Stomach smooth muscle (tissue), 2 donors: ENCODE data around the gene NAV3.
"Not testable (repeated sequence)": the region's sequence is repeated elsewhere in the genome, so short reads cannot be mapped to it uniquely, and the experiment has no call there.

Experiments
- H3K27ac ChIP-seq: one replicate; pipeline ENCODE4 v1.7.0; 2013; ENCODE audit warnings: mild to moderate bottlenecking, low read length, inconsistent platforms
- H3K27me3 ChIP-seq, 2 donors: one replicate each; pipeline ENCODE4 v1.7.0; 2013; ENCODE audit warnings: low read length in 2 of 2; ENCODE audit not compliant: insufficient read depth in 2 of 2, control insufficient read depth in 1 of 2
- H3K36me3 ChIP-seq, 2 donors: one replicate each; pipeline ENCODE4 v1.7.0; 2013; ENCODE audit warnings: low read length in 2 of 2; ENCODE audit not compliant: control insufficient read depth in 2 of 2, insufficient read depth in 2 of 2
- H3K4me1 ChIP-seq: one replicate; pipeline ENCODE4 v1.7.0; 2013; ENCODE audit warnings: low read length; ENCODE audit not compliant: control insufficient read depth, insufficient read depth
- H3K4me3 ChIP-seq, 2 donors: one replicate each; pipeline ENCODE4 v1.7.0; 2013; ENCODE audit warnings: low read length in 2 of 2
- H3K9ac ChIP-seq, 2 donors: one replicate each; pipeline ENCODE4 v1.7.0; 2013; ENCODE audit warnings: low read length in 2 of 2, mild to moderate bottlenecking in 1 of 2
- H3K9me3 ChIP-seq, 2 donors: one replicate each; pipeline ENCODE4 v1.7.0; 2013; ENCODE audit warnings: low read length in 2 of 2; ENCODE audit not compliant: control insufficient read depth in 2 of 2
- donor health status: healthy.
- donor health status: Pancreatic carcinoma.

The NAV3 gene

DNA sequence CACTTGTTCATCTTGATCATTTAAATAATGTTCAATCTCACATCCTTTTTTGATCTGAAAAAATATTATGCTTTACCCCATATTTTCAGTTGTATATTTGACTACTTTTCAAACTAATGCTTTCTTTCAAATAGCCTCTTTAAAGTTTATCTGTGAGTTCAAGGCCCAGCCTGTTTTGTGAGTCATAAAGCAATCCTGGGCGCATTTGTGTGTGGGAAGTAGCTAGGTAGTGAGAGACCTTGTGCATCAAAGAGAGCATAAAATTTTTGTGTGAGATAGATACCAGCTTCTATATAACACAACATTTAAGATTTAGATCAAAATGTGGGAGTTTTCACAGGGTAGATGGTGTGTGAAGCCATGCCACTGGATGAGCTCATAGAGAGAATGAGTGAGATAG lies 405.6 kb downstream of the NAV3 start:
- Histone ChIP-seq H3K9me3 (no peaks in the 10 kb centered on the region), H3K27ac (no peak overlapping the region), H3K9ac (no peak overlapping the region), H3K36me3 (no peaks in the 10 kb centered on the region), H3K27me3 (no peaks in the 10 kb centered on the region), H3K4me1 (no peaks in the 10 kb centered on the region), H3K4me3 (no peak overlapping the region)

DNA sequence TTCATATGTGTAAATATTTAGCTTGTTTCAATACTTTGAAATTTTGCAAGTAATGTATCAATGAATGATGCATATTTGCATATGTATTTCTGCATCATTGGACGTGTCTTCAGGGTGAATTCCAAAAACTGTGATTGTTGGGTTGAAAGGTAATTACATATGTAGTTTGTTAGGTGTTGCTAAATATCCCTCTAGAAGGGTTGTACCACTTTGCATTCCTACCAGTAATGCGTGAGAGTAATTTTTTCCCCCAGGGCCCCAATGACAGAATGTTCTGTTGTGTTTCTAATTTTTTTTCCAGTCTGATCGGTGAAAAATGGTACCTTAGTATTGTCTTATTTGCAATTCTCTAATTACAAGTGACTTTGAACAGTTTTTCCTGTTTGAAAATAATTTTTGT lies 408.9 kb downstream of the NAV3 start:
- H3K27ac ChIP-seq, result no peak overlapping the region
- no peak overlapping the region for H3K9ac ChIP-seq
- H3K4me1 ChIP-seq, result no peaks in the 10 kb centered on the region
- H3K9me3 ChIP-seq, result no peaks in the 10 kb centered on the region
- H3K27me3 ChIP-seq, result no peaks in the 10 kb centered on the region
- H3K4me3 ChIP-seq, result no peak overlapping the region
- no peaks in the 10 kb centered on the region for H3K36me3 ChIP-seq

DNA sequence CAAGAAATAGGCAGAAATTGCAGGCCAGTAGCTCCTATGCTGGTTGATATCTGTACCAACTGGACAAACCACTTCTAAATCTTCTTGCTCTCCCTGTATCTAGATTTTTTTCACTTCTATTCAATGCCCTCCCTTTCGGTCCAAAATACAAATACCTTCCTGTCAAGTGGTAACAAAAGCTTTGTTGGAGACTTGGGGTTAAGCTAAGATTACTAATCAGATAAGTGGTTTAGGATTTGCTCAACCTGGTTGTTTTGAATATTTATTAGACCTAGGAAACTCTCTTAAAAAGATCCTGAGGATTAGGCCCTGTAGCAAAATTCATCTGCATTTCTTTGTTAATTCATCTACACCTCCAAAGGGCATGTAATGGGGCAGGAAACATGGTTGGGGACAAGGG lies 410.1 kb downstream of the NAV3 start:
- Histone ChIP-seq H3K27ac (no peak overlapping the region), H3K4me1 (no peaks in the 10 kb centered on the region), H3K36me3 (no peaks in the 10 kb centered on the region), H3K4me3 (no peak overlapping the region), H3K27me3 (no peaks in the 10 kb centered on the region), H3K9me3 (no peaks in the 10 kb centered on the region), H3K9ac (no peak overlapping the region)

DNA sequence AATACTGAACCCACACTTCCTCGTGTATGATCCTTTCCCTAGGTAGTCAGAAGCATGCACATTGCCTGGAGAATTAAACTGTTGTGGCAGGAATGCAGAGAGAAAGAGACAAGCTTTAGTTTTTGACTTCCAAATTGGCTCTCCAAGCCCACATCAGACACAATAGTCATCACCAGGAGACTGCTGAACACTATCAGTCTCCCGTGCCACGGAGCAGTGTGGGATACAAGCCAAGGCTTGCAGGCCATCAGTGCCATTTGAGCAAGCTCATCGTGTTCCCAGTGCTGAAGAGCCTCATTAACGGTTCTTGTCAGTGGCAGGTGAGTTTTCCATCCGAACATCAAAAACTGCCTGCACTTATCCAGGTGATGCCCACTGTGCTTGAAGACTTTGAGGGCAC lies 410.8 kb downstream of the NAV3 start:
- Histone ChIP-seq H3K27me3 (no peaks in the 10 kb centered on the region), H3K4me3 (no peak overlapping the region), H3K27ac (no peak overlapping the region), H3K36me3 (no peaks in the 10 kb centered on the region), H3K9ac (no peak overlapping the region), H3K9me3 (no peaks in the 10 kb centered on the region), H3K4me1 (no peaks in the 10 kb centered on the region)

DNA sequence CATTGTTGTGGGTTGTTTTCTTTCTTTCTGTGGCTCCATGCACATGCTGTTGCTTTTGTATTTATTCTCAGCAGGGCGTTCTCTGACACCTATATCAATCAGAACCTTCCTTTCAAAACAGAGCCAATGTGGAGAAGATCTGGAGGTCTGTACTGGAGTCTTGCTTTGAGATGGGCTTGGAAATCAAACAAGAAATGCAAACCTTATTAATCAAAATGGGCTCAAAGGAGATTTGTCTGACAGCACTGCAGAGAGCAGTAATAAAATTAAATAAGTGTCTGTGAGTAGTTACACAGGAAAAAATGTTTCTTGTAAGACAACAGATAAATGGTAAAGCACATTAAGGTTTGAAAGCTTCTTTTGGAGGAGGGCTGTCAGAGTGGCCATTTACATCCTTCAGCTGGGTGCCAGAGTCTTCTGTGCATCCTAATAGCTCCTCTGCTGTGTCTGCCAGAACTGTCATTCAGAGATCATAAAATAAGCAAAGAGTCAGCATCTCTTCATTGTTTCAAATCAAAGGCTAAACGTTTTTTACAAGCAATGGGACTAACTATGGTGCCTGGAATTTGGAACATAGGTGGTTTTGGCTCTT lies 414.3 kb downstream of the NAV3 start:
- Histone ChIP-seq H3K27me3 (no peaks in the 10 kb centered on the region), H3K9me3 (no peaks in the 10 kb centered on the region), H3K27ac (no peak overlapping the region), H3K9ac (no peak overlapping the region), H3K36me3 (no peaks in the 10 kb centered on the region), H3K4me3 (no peak overlapping the region), H3K4me1 (no peaks in the 10 kb centered on the region)

DNA sequence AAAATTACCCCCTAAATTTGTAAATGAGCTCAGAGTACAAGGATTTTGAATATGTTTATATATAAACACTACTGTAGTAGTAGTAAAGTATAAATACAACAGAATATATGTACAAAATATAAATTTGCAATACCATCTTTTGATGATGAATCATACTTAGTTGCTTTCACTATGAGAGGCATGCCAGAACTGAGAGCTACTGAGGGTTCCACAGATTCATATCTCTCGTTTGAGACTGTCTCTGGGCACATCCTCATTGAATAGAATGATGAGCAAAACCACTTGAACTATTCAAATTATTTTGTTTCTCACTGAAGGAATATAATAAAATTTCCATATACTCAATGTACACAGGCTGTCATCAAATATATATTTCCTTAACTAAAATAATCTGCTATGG lies 417.6 kb downstream of the NAV3 start:
- H3K9me3 ChIP-seq, result no peaks in the 10 kb centered on the region
- no peaks in the 10 kb centered on the region for H3K36me3 ChIP-seq
- H3K27ac ChIP-seq, result no peak overlapping the region
- H3K9ac ChIP-seq, result no peak overlapping the region
- H3K4me3 ChIP-seq, result no peak overlapping the region
- no peaks in the 10 kb centered on the region for H3K4me1 ChIP-seq
- no peaks in the 10 kb centered on the region for H3K27me3 ChIP-seq

DNA sequence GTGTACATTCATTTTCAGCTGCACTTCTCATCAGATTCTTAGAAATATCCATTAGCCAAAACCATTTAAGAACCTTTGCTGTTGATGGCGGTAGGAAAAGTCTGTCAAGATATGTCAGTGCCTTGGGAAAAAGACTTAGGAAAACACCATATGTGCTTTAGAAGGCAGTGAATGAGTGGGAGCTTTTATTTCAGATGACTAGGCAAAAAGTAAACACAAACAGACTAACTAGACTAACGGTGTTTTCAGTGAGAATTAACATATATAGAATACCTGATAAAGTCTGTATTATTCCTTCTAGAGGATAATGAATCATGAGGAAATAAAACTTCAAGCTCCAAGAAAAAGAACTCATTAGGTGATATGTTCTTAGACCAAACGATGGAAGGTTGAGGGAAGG lies 418.9 kb downstream of the NAV3 start:
- H3K9me3 ChIP-seq, result no peaks in the 10 kb centered on the region
- H3K4me1 ChIP-seq, result no peaks in the 10 kb centered on the region
- H3K4me3 ChIP-seq, result no peak overlapping the region
- H3K27ac ChIP-seq, result no peak overlapping the region
- H3K9ac ChIP-seq, result no peak overlapping the region
- no peaks in the 10 kb centered on the region for H3K27me3 ChIP-seq
- no peaks in the 10 kb centered on the region for H3K36me3 ChIP-seq

DNA sequence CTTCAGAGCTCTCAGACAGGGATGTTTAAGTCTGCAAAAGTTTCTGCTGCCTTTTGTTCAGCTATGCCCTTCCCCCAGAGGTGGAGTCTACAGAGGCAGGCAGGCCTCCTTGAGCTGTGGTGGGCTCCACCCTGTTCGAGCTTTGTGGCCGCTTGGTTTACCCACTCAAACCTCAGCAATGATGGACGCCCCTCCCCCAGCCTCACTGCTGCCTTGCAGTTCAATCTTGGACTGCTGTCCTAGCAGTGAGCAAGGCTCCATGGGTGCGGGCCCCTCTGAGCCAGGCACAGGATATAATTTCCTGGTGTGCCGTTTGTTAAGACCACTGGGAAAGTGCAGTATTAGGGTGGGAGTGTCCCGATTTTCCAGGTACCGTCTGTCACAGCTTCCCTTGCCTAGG lies 427.0 kb downstream of the NAV3 start:
- H3K27ac ChIP-seq, H3K27me3 ChIP-seq, H3K4me3 ChIP-seq, H3K9me3 ChIP-seq, H3K4me1 ChIP-seq, H3K9ac ChIP-seq, H3K36me3 ChIP-seq: not testable (repeated sequence)

DNA sequence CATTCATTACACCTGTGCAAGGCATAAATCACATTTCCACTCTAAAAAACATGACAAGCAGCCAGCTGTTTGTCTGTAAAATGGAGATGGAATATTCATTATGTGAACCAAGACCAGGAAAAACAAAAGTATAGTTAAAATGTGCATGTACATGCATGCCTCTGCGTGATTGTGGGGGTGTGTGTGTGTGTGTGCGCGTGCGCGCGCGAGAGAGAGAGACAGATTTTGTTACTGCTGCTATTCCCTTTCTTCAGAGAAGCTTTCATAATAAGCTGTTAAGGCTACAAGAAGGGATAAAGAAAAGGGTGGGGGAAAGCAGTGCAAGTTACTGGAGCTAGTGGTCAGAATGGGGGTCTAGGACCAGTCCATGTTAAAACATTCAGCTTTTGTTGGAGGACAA lies 430.3 kb downstream of the NAV3 start:
- no peak overlapping the region for H3K4me3 ChIP-seq
- H3K27me3 ChIP-seq, result no peaks in the 10 kb centered on the region
- no peak overlapping the region for H3K9ac ChIP-seq
- H3K9me3 ChIP-seq, result peaks cover 0 to 3% of the 10 kb centered on the region in 2 donors
- H3K27ac ChIP-seq, result no peak overlapping the region
- no peaks in the 10 kb centered on the region for H3K4me1 ChIP-seq
- no peaks in the 10 kb centered on the region for H3K36me3 ChIP-seq

DNA sequence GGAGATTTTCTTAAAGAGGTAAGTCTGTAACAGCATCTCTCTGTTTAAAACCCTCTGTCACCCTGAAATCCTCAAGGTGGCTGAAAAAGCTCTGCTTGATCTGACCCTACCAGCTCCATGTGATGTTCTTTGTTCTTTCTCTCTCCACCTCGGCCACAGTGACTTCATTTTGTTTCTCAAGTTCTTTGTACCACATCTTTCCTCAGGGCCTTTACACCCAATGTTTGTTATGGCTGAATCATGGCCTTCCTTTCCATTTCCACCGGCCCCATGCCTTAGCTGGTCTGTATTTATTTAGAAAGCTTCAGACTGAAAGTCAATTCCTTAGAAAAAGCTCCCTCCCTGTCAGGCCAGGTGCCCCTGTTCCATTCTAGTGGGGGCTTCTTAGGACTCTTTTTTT lies 431.2 kb downstream of the NAV3 start:
- H3K9me3 ChIP-seq, result peaks cover 0 to 3% of the 10 kb centered on the region in 2 donors
- H3K27ac ChIP-seq, result no peak overlapping the region
- H3K4me1 ChIP-seq, result no peaks in the 10 kb centered on the region
- no peak overlapping the region for H3K9ac ChIP-seq
- no peaks in the 10 kb centered on the region for H3K27me3 ChIP-seq
- no peaks in the 10 kb centered on the region for H3K36me3 ChIP-seq
- no peak overlapping the region for H3K4me3 ChIP-seq
